ENCODE measurements around the gene HACD4. TPM values are rescaled to one million over a fixed set of nuclear protein-coding genes. Genes with fewer than 3 reads are reported as not detected.
"Not testable (repeated sequence)": the region's sequence is repeated elsewhere in the genome, so short reads cannot be mapped to it uniquely, and the experiment has no call there.

Gene HACD4
- polyA plus RNA-seq, 12 donors, result 1.0 to 6.7 (median 1.5) TPM; not detected in 1

DNA sequence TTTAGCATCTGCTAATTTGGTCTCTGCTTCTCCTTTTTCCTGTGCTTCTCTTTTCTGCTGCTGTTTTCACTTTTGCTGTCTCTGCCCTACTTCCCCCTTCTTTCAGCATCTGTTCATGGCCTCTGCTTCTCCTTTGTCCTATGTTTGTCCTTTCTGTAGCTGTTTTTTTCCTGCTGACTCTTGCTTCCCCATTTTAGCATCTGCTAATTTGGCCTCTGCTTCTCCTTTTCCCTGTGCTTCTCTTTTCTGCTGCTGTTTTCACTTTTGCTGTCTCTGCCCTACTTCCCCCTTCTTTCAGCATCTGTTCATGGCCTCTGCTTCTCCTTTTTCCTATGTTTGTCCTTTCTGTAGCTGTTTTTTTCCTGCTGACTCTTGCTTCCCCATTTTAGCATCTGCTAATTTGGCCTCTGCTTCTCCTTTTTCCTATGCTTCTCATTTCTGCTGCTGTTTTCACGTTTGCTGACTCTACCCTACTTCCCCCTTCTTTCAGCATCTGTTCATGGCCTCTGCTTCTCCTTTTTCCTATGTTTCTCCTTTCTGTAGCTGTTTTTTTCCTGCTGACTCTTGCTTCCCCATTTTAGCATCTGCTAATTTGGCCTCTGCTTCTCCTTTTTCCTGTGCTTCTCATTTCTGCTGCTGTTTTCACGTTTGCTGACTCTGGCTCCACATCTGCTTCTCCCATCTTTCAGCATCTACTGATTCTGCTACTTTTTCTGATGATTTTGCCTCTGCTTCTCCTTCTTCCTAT is 57.1 kb downstream of the HACD4 start:
- not testable (repeated sequence) for DNase-seq

DNA sequence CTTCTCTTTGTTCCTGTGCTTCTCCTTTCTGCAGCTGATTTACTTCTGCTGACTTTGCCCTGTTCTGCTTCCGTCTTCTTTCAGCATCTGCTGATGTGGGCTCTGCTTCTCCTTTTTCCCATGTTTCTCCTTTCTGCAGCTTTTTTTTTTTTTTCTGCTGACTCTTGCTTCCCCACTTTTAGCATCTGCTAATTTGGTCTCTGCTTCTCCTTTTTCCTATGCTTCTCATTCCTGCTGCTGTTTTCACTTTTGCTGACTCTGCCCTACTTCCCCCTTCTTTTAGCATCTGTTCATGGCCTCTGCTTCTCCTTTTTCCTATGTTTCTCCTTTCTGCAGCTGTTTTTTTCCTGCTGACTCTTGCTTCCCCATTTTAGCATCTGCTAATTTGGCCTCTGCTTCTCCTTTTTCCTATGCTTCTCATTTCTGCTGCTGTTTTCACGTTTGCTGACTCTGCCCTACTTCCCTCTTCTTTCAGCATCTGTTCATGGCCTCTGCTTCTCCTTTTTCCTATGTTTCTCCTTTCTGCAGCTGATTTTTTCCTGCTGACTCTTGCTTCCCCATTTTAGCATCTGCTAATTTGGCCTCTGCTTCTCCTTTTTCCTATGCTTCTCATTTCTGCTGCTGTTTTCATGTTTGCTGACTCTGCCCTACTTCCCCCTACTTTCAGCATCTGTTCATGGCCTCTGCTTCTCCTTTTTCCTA is 58.0 kb downstream of the HACD4 start:
- not testable (repeated sequence) for DNase-seq

DNA sequence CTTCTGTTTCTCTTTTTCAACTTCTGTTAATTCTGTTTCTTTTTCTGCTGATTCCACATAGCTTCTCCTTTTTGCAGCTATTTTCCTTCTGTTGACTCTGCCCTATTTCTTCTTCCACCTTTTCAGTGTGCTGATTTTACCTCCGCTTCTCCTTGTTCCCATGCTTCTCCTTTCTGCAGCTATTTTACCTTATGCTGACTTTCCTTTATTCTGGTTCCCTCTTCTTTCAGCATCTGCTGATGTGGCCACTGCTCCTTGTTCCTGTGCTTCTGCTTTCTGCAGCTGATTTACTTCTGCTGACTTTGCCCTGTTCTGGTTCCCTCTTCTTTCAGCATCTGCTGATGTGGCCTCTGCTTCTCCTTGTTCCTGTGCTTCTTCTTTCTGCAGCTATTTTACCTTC is 58.8 kb downstream of the HACD4 start:
- no peak for DNase-seq

DNA sequence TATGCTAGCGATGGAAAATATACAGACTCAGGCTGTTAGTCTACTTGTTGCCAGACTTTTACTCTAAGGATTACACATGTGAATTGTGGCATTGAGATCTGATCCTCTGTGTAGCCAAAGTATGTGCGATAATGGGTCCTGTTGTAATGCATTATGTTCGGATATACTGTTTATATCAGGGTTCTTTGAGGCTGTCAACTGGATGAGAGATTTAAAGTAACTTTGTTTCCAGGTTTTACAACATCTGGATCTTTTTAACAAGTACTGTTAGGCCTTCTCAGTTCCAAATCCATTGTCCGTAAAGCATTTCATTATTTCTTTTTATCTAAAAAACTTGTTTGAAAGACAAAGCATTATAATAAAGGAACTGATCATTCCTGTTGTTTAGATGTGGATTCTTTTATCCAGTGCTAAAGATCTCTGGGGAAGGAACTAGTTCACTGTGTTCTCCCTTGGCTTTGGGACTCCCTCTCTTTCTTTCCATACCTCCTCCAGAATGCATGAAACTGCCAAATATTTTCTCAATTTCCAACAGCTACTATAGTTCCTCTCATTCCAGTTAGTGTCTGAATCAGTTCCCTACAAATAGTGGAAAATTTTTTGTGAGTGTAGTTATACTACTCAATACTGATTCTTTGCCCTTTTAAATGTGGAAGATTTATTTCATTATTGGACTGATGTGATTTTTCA is 68.8 kb downstream of the HACD4 start:
- peak; percentile 69 for DNase-seq

DNA sequence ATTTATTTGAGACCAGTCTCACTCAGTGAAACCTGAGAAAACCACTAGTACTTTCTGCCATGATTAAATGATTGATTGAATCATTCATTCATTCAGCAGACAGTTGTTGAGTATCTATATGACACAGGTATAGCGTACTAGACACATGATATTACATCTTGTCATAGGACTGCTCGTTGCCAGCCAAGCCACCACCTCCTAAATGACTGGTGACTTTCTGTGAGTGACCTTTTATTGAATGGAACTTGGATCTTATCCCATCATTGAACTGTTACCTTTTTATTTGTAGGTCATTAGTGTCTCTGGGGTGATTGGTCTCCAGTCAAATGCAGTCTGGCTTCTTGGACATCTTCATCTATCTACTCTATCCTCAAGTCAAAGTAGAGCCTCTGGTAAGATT is 80.7 kb downstream of the HACD4 start:
- DNase-seq, result no peak

Other genes with a start within 250 kb of the HACD4 start
- gene IFNB1, start 46.3 kb upstream of the HACD4 start, polyA plus RNA-seq (ENCODE audit: insufficient read length in 12 of 12), result not detected
- gene IFNW1, start 110.2 kb upstream of the HACD4 start, polyA plus RNA-seq (ENCODE audit: insufficient read length in 12 of 12), result not detected
- not detected for gene IFNA21, start 135.0 kb upstream of the HACD4 start, polyA plus RNA-seq (ENCODE audit: insufficient read length in 12 of 12)
- gene IFNA4, start 155.9 kb upstream of the HACD4 start, polyA plus RNA-seq (ENCODE audit: insufficient read length in 12 of 12), result not detected
- not detected for gene IFNA7, start 170.6 kb upstream of the HACD4 start, polyA plus RNA-seq (ENCODE audit: insufficient read length in 12 of 12)
- gene IFNA10, start 175.5 kb upstream of the HACD4 start, polyA plus RNA-seq (ENCODE audit: insufficient read length in 12 of 12), result not detected
- not detected for gene IFNA16, start 185.7 kb upstream of the HACD4 start, polyA plus RNA-seq (ENCODE audit: insufficient read length in 12 of 12)
- not detected for gene IFNA17, start 196.6 kb upstream of the HACD4 start, polyA plus RNA-seq (ENCODE audit: insufficient read length in 12 of 12)
- gene IFNA14, start 208.4 kb upstream of the HACD4 start, polyA plus RNA-seq (ENCODE audit: insufficient read length in 12 of 12), result not detected

Data from muscle of arm (tissue), 12 donors.